GM18507 (cell line): ENCODE results near the gene H19.
A peak's percentile ranks its signal among the peaks of the same experiment; 100 is the strongest.

Experiments used
- DNase-seq: peaks from one replicate; pipeline ENCODE4 v3.0.0; 2011; ENCODE audit warnings: low read depth; ENCODE audit not compliant: insufficient read length; ENCODE audit errors: extremely low spot score
- FAIRE-seq: peaks from 2 replicates; lab custom pipeline; 2011; peaks lifted over from hg19 to GRCh38; lab: Jason Lieb, UNC

H19 gene

DNA sequence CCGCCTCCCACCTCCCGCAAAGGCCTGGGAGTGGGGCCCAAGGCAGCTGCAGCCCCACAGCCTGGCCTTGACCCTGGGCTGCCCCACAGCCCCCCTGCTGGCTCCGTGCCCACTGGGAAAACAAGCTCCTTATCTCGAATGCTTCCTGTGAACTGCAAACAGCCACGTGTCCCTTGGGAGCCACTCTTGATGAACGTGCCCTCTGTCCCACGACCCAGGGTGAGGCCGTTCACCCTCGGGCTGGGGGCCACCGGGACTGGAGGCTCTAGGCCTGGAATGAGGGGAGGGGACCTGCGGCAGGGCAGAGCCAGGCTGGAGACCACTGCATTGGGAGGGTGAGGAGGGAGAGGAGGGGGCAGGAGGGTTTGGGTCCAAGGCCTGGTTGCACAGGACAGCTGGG is 9.5 kb downstream of the H19 start:
- no peak for FAIRE-seq
- no peak for DNase-seq

- DNase-seq (no peak), FAIRE-seq (no peak)
Observed at GRCh38 chr11:1987024-1987423, 10.6 kb downstream of the H19 start.

- DNase-seq (no peak), FAIRE-seq (no peak)
Observed at GRCh38 chr11:1983601-1983961, 14.1 kb downstream of the H19 start.

DNA sequence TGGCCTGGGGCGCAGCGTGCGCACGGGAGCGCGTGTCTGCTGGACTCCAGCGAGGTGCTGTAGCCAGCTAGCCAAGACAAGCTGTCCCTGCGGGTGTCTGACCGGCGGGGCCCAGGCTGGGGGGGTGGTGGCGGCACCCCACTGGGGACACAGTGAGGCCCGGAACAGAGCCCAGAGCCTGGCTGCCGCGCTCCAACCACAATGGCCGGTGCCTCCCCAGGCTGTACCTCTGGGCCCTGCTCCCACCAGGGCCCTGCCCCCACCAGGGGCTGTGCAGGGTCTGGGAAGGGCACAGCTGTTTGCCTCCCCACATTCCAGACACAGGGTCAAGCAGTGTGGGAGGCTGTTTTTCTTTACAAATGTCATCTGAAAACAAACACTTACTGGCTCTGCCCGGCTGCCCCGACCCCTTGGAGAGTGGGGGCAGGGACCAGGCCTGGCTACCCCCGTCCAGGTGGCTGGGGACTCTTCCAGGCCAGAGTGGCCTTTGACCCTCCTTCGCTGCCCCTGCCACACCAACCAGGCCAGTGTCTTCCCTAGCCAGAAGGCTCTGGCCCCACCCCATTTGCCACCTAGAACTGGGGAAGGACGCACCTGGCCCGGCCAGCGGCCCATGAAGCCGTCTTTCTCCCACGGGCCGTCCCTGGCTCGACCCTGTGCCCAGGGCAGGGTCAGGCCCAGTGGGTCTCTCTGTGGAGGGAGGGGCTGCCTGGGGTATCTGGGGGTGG is 14.6 kb downstream of the H19 start:
- no peak for DNase-seq
- no peak for FAIRE-seq

GRCh38 chr11:1979607-1980006 is 18.0 kb downstream of the H19 start:
- DNase-seq (no peak), FAIRE-seq (no peak)

DNA sequence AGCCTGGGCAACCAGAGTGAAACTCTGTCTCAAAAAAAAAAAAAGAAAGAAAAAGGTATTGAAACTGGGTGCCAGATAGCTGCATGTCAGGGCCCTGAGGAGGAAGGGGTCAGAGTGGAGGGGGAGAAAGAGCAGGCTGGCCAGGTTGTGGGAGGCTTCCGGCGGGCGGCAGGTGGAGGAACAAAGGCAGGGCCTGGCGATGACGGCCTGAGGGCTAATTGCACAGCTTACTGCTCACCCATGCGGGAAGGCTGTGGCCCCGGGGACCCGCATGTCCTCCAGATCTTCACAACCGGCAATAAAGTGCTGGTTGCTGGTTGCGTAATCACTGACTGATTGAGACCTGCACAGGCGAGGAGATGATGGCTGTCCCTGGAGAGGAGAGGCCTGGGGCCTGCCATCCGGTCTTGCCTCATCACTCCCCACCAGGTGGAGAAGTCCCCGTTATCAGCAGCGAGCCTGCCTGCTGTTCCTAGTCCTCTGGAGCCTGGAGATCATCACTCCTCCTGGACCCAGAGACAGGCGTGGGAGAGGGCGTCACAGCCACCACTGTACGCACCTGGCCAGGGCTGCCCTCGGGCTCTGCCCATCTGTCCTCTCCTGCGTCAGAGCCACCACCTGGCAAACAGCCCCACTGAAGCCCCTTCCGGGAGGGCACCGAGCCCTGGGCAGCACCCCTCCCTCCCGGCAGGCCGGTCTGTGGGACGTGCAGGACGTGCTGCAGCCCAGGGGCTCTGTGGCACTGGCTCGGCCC is 18.7 kb downstream of the H19 start:
- FAIRE-seq (no peak), DNase-seq (no peak)

DNA sequence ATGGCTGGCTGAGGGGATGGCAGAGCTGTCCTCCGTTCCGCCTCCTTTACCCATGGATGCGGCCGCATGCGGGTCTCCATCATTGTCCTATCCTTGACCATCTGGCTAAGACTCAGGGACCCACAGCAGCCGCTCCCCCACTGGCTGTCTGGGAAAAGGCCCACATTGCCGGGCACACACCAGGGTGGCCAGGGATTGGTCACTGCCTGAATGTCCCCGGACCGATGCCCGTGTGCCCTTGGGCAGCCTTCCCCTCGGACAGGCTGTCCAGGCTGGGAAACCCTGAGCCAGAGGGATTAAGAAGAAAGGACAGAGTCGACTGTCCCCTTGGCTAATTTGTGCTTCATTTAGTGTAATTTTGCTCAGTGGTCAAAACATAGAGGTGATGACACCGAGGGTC is 22.5 kb downstream of the H19 start:
- no peak for DNase-seq
- FAIRE-seq, result no peak

DNA sequence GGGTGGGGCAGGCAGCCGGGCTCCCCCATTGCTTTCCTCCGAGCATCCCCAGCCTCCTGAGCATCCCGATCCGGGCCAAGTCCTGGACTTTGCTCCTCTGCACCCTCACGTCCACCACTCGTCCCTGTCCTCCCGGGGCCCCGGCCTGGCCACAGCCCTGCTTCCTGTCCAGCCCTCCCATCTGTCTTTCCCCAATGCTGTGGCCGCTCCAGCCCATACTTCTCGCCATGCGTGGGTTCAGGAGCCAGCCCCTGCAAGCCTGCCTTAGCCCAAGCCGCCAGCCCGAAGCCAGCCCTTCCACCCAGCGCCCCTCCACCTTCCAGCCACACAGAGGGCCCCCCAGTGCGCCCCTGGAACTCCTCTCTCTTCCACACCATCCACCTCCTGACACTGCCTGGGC is 26.7 kb downstream of the H19 start:
- FAIRE-seq (no peak), DNase-seq (no peak)

- DNase-seq (no peak), FAIRE-seq (no peak)
Observed at GRCh38 chr11:1969776-1970175, 27.9 kb downstream of the H19 start.

GRCh38 chr11:1969035-1969434 is 28.6 kb downstream of the H19 start:
- DNase-seq, result no peak
- no peak for FAIRE-seq

DNA sequence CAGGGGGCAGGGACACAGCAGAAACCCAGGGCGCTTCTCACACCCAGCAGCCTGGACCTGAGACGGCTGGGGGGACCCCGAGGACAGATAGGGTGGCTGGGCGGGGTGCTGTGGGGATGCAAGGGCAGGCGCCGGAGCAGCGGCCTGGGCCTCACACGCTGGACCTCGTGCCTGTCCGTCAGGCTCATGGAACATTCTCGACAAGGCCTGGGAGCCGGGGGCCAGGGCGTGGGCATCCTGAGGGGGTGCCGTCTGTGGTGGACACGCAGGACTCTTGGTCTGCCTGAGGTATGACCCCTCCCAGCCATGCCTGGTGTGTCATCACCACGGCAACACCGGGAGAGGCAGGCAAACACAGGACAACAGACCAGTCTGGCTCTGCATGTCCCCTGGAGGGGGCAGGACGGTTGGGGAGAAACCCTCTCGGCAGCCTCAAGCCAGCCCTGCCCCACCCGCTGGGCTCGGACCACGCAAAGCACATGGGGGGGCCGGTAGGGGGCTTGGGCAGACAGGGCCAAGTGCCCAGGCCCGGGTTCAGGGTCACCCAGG is 29.1 kb downstream of the H19 start:
- FAIRE-seq (no peak), DNase-seq (no peak)

GRCh38 chr11:1967641-1968225 is 29.9 kb downstream of the H19 start:
- no peak for DNase-seq
- no peak for FAIRE-seq

- no peak for FAIRE-seq
- no peak for DNase-seq
Observed at GRCh38 chr11:1966531-1966930, 31.1 kb downstream of the H19 start.

GRCh38 chr11:1964955-1965354 is 32.7 kb downstream of the H19 start:
- DNase-seq (no peak), FAIRE-seq (no peak)

DNA sequence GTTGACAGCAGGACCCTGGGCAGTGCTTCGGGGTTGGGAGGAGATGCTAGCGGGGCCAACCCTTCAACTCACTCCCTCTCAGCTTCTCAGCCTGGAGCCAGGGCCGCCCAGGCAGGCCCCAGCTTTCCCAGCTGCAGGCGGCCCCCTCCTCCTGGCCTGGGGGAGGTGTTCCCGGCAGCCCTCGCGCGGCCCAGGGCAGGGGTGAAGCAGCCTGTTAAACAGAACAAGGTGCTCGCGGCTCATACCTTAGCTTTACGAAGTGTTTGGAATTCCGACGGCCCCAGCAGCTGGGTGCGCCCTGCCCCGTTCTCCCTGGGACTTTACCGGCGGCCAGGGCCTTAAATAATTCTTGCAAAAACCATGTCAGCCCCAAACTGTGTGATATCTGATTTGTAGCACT is 33.3 kb downstream of the H19 start:
- DNase-seq, result no peak
- FAIRE-seq, result no peak

- DNase-seq (no peak), FAIRE-seq (no peak)
Observed at GRCh38 chr11:1963864-1964263, 33.8 kb downstream of the H19 start.

GRCh38 chr11:1959786-1960185 is 37.9 kb downstream of the H19 start:
- no peak for DNase-seq
- FAIRE-seq, result no peak

DNA sequence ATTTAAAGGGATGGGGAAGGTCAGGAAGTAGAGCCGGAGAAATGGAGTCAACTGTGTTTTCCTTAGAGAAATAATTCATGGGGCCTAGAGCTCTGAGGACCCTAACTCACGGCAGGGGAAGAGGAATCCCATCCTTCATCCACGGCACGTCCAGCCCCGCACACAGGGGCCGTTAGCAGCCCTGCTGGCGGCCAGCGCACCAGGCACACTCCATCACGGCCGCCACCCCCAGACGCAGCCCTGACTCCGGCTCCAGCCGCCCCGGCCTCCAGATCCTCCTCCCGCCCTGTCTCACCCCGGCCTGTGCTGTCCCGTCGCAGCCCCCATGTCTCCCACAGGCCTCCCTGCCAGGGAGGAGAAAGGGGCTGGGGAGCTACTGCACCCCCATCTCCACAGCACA is 39.3 kb downstream of the H19 start:
- DNase-seq, result no peak
- FAIRE-seq, result no peak

GRCh38 chr11:1953489-1954266 is 44.0 kb downstream of the H19 start:
- FAIRE-seq (peak; percentile 79), DNase-seq (no peak)
